SIG-M5 treated with dmso at 0.1 percent for 504 hours (cell line): ENCODE data around the gene SNPH.

ENCODE experiments used
- DNase-seq: peaks from one replicate; lab custom pipeline; 2025; ENCODE audit not compliant: unreplicated experiment; lab: John Stamatoyannopoulos, UW

The SNPH gene

GRCh38 chr20:1305712-1306111 lies 39.6 kb downstream of the SNPH start:
- DNase-seq = no peak

- no peak for DNase-seq
Observed at GRCh38 chr20:1306316-1307135, 40.4 kb downstream of the SNPH start.

- no peak for DNase-seq
Observed at GRCh38 chr20:1307171-1307570, 41.1 kb downstream of the SNPH start.

GRCh38 chr20:1307571-1307971 lies 41.5 kb downstream of the SNPH start:
- DNase-seq = no peak

- DNase-seq = no peak
Observed at GRCh38 chr20:1308067-1308701, 42.1 kb downstream of the SNPH start.

GRCh38 chr20:1308702-1309095 lies 42.6 kb downstream of the SNPH start:
- DNase-seq = no peak

GRCh38 chr20:1309439-1309847 lies 43.3 kb downstream of the SNPH start:
- no peak for DNase-seq

GRCh38 chr20:1310071-1310470 lies 44.0 kb downstream of the SNPH start:
- DNase-seq = no peak

GRCh38 chr20:1310506-1311190 lies 44.6 kb downstream of the SNPH start:
- DNase-seq = peak; percentile 27

GRCh38 chr20:1312308-1312707 lies 46.2 kb downstream of the SNPH start:
- no peak for DNase-seq

GRCh38 chr20:1312904-1313235 lies 46.8 kb downstream of the SNPH start:
- no peak for DNase-seq

GRCh38 chr20:1313236-1313964 lies 47.3 kb downstream of the SNPH start:
- DNase-seq = peak; percentile 22

- DNase-seq = no peak
Observed at GRCh38 chr20:1315804-1316203, 49.7 kb downstream of the SNPH start.

- no peak for DNase-seq
Observed at GRCh38 chr20:1317545-1318255, 51.6 kb downstream of the SNPH start.

GRCh38 chr20:1319051-1319450 lies 53.0 kb downstream of the SNPH start:
- no peak for DNase-seq

- DNase-seq = no peak
Observed at GRCh38 chr20:1319462-1319861, 53.4 kb downstream of the SNPH start.

GRCh38 chr20:1320016-1320415 lies 53.9 kb downstream of the SNPH start:
- DNase-seq = no peak

- DNase-seq = no peak
Observed at GRCh38 chr20:1320902-1321653, 55.0 kb downstream of the SNPH start.

GRCh38 chr20:1321654-1321939 lies 55.5 kb downstream of the SNPH start:
- no peak for DNase-seq

- no peak for DNase-seq
Observed at GRCh38 chr20:1322511-1323245, 56.6 kb downstream of the SNPH start.
